ENCODE results near the gene ZNF784. TPM values are rescaled to one million over a fixed set of nuclear protein-coding genes. Genes with fewer than 3 reads are reported as not detected.
A peak's percentile ranks its signal among the peaks of the same experiment; 100 is the strongest.

ZNF784 gene
- total and polyA plus RNA-seq, 2 of the 4 experiments (the other 2 are of a cell fraction): 2.5 to 3.7 TPM

DNA sequence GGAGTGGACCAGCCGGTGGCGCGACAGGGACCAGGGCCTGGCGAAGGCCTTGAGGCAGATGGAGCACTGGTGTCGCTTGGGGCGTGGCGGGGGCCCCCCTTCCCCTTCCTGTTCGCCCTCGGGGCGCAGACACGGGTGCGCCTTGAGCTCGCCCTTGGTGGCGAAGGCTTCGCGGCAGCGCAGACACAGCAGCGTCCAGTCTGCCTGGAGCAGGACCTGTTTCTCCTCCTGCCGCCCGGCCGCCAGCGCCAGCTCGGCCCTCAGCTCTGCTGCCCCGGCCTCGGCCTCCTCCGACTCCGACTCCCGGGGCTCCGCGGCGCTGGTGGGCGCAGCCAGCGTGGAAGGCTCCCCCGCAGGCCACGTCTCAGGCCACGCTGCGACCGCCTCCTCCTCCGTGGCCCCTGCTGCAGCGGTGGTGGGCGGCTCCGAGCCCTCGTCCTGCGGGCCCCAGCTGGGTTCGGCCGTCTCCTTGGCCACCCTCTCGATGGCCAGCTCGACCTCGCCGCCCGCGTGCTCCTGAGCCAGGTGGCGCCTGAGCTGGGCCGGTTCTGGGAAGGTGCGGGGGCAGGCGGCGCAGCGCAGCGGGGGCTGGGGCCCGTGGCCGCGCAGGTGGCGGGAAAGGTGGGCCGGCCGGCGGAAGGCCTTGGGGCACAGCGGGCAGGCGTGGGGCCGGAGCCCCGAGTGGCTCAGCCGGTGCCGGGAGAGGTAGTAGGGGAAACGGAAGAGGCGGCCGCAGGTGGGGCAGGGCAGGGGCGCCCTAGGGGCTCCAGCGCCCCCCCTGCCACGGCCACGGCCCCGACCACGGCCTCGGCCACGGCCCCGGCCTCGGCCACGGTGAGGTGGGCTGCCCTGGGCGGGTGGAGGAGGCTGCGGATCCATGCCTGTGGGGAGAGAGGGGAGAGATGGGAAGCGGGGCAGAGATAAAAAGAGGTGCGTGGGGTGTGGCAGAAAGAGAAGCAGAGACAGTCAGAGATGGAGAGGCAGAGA, 45.3 kb downstream of the ZNF784 start:
- 92% methylated on average over 49 of the region's 90 CpGs; no CpG with 5 or more reads in 1 of the 2 experiments for WGBS, 2 experiments (ENCODE audit: extremely low coverage in 2 of 2, insufficient read length in 1 of 2)
- POLR2A ChIA-PET (ENCODE audit: unreplicated experiment): no interaction called here
- no TSS peak for BruUV-seq (replicated peaks)

More for the DNA sequence above, 45.3 kb downstream of the ZNF784 start:
- Histone ChIP-seq H2AFZ (replicated peaks; ENCODE audit: low read length, poor library complexity) (no peak overlapping the region), H3K9ac (ENCODE audit: low read depth, low read length) (peak overlapping the region; percentile 98), H3K14ac (replicated peaks; ENCODE audit: low read depth, low read length) (no peak overlapping the region; the same call in 1 of the 2 replicates), H2BK120ac (ENCODE audit: low read depth, low read length) (no peak overlapping the region), H4K91ac (ENCODE audit: insufficient read depth, low read depth, low read length) (no peak overlapping the region; the same call in 1 of the 2 replicates), H3K36me3 (ENCODE audit: control insufficient read depth, insufficient read depth, low read length) (peaks cover 14% of the 10 kb centered on the region), H4K20me1 (ENCODE audit: insufficient read depth, low read length) (no peaks in the 10 kb centered on the region; the same call in 1 of the 2 replicates), H2AK5ac (ENCODE audit: low read depth, low read length) (peak overlapping the region; percentile 92; the same call in 1 of the 2 replicates), H3K9me3 (ENCODE audit: control insufficient read depth, insufficient read depth, low read length) (no peaks in the 10 kb centered on the region), H3K56ac (ENCODE audit: extremely low read depth, insufficient read depth, low read length) (no peak overlapping the region), H3K23ac (ENCODE audit: low read depth, low read length) (no peak overlapping the region), H2BK5ac (ENCODE audit: low read depth, low read length, poor library complexity, severe bottlenecking) (no peak overlapping the region), H3K4ac (ENCODE audit: low read depth, low read length) (peak overlapping the region; percentile 97; the same call in 1 of the 2 replicates), H3K4me2 (ENCODE audit: low read depth, low read length) (peak overlapping the region; percentile 98), H3K79me1 (ENCODE audit: low read depth in 1 of 2, low read length in 2 of 2) (peaks cover 8 to 26% of the 10 kb centered on the region in 2 experiments), H2BK15ac (ENCODE audit: low read depth, low read length) (no peak overlapping the region), H3K27ac (ENCODE audit: insufficient read depth, low read length) (peak overlapping the region; percentile 99), H3K18ac (ENCODE audit: low read depth, low read length) (no peak overlapping the region), H3K4me1 (ENCODE audit: control insufficient read depth, insufficient read depth, low read length) (peaks cover 4% of the 10 kb centered on the region; the same call in 1 of the 2 replicates), H4K5ac (ENCODE audit: low read depth, low read length) (no peak overlapping the region), H3K4me3 (ENCODE audit: insufficient read depth, low read depth, low read length) (peak overlapping the region; percentile 87), H4K8ac (ENCODE audit: low read depth in 2 of 2, low read length in 2 of 2) (peak overlapping the region in 1 of 2 experiments; percentile 95; a peak in 1 of 4 replicates), H3K27me3 (ENCODE audit: control insufficient read depth, insufficient read depth, low read length) (no peaks in the 10 kb centered on the region), H3K9me1 (ENCODE audit: insufficient read depth, low read length) (peaks cover 7% of the 10 kb centered on the region), H2AK9ac (replicated peaks; ENCODE audit: low read depth, low read length, poor library complexity) (peak overlapping the region; percentile 97), H2BK20ac (ENCODE audit: low read depth, low read length) (no peak overlapping the region)
- intact Hi-C loops (cut with micrococcal nuclease): no loop called here
- CTCF ChIA-PET: no interaction called here
- in situ Hi-C loops (cut with MboI; ENCODE audit: low sequenced_read_pairs): no loop called here
- TF ChIP-seq NFE2L2 (IDR thresholded peaks at IDR 0.05; ENCODE audit: low read depth, low read length) (no peak), MAFK (IDR thresholded peaks at IDR 0.05; ENCODE audit: low read depth, low read length) (no peak), RCOR1 (IDR thresholded peaks at IDR 0.05; ENCODE audit: insufficient replicate concordance, low read length) (no peak), FOS (IDR thresholded peaks at IDR 0.05; ENCODE audit: low read depth, low read length) (no peak), SMC3 (IDR thresholded peaks at IDR 0.05; ENCODE audit: low read depth, low read length) (no peak)
- TF ChIP-seq, protein P1, sequence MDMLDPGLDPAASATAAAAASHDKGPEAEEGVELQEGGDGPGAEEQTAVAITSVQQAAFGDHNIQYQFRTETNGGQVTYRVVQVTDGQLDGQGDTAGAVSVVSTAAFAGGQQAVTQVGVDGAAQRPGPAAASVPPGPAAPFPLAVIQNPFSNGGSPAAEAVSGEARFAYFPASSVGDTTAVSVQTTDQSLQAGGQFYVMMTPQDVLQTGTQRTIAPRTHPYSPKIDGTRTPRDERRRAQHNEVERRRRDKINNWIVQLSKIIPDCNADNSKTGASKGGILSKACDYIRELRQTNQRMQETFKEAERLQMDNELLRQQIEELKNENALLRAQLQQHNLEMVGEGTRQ (IDR thresholded peaks at IDR 0.05; ENCODE audit: low read depth, low read length): no peak
- TF ChIP-seq, protein P2, sequence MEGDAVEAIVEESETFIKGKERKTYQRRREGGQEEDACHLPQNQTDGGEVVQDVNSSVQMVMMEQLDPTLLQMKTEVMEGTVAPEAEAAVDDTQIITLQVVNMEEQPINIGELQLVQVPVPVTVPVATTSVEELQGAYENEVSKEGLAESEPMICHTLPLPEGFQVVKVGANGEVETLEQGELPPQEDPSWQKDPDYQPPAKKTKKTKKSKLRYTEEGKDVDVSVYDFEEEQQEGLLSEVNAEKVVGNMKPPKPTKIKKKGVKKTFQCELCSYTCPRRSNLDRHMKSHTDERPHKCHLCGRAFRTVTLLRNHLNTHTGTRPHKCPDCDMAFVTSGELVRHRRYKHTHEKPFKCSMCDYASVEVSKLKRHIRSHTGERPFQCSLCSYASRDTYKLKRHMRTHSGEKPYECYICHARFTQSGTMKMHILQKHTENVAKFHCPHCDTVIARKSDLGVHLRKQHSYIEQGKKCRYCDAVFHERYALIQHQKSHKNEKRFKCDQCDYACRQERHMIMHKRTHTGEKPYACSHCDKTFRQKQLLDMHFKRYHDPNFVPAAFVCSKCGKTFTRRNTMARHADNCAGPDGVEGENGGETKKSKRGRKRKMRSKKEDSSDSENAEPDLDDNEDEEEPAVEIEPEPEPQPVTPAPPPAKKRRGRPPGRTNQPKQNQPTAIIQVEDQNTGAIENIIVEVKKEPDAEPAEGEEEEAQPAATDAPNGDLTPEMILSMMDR (conservative IDR thresholded peaks at IDR 0.05; ENCODE audit: low read depth, low read length): no peak
- no peak for DNase-seq
- dilution Hi-C loops (cut with HindIII; ENCODE audit: low sequenced_read_pairs, unreplicated experiment): no loop called here
- no peak for ATAC-seq (ENCODE audit: low read depth)

Data from IMR-90 (cell line).